Natural killer cell (primary cell): ENCODE measurements around the gene MAML3. TPM values are rescaled to one million over a fixed set of nuclear protein-coding genes. Genes with fewer than 3 reads are reported as not detected.

Source experiments
- ATAC-seq, 3 donors: fragments of 150-1000 bp in 2 of 3; fragments of 200-7000 bp in 1 of 3; cut with Tn5 transposase; 1 replicate in 1 of 3; 2 replicates in 2 of 3; pipeline ENCODE4 v1.10.0; 2021; ENCODE audit warnings: mild to moderate bottlenecking in 2 of 3, moderate library complexity in 2 of 3
- DNase-seq, 2 donors: peaks; one replicate each; pipeline versions ENCODE4 v3.0.0 to v3.0.0-alpha.2; 2013 to 2021; ENCODE audit warnings: mixed read lengths in 1 of 2
- H3K27ac ChIP-seq: one replicate; pipeline ENCODE4 v1.5.1; 2013; ENCODE audit warnings: mild to moderate bottlenecking, low read length
- H3K27me3 ChIP-seq: one replicate; pipeline ENCODE4 v1.6.1; 2013; ENCODE audit warnings: low read length; ENCODE audit not compliant: control insufficient read depth, insufficient read depth
- H3K36me3 ChIP-seq: one replicate; pipeline ENCODE4 v1.6.1; 2013; ENCODE audit warnings: low read length; ENCODE audit not compliant: control insufficient read depth, insufficient read depth
- H3K4me1 ChIP-seq: one replicate; pipeline ENCODE4 v1.6.1; 2013; ENCODE audit warnings: low read length; ENCODE audit not compliant: control insufficient read depth, insufficient read depth
- H3K4me3 ChIP-seq: one replicate; pipeline ENCODE4 v1.5.1; 2013; ENCODE audit warnings: low read length
- H3K9me3 ChIP-seq: one replicate; pipeline ENCODE4 v1.6.1; 2013; ENCODE audit warnings: low read length; ENCODE audit not compliant: control insufficient read depth, insufficient read depth
- H3K27ac Mint-ChIP-seq, 2 donors: one replicate each; pipeline ENCODE4 v1.8.0; 2022; ENCODE audit warnings: mild to moderate bottlenecking in 2 of 2, mixed read lengths in 2 of 2, moderate library complexity in 1 of 2
- H3K27me3 Mint-ChIP-seq, 2 donors: one replicate each; pipeline ENCODE4 v1.8.0; 2022; ENCODE audit warnings: low read depth in 2 of 2, mixed read lengths in 2 of 2
- H3K36me3 Mint-ChIP-seq: one replicate; pipeline ENCODE4 v1.8.0; 2022; ENCODE audit warnings: mixed read lengths
- H3K4me1 Mint-ChIP-seq, 2 donors: one replicate each; pipeline ENCODE4 v1.8.0; 2022; ENCODE audit warnings: mixed read lengths in 2 of 2
- H3K4me3 Mint-ChIP-seq: one replicate; pipeline ENCODE4 v1.8.0; 2022; ENCODE audit warnings: mild to moderate bottlenecking, moderate library complexity, mixed read lengths
- H3K9me3 Mint-ChIP-seq, 2 donors: one replicate each; pipeline ENCODE4 v1.8.0; 2022; ENCODE audit warnings: mixed read lengths in 2 of 2
- CTCF ChIP-seq: fragments of 200-600 bp; IDR thresholded peaks from one replicate; pipeline ENCODE4 v1.8.0; 2022; ENCODE audit warnings: antibody characterized with exemption
- WGBS: methylation state at CpG from one replicate; pipeline ENCODE4 v1.1.7; 2013; ENCODE audit warnings: missing lambda C conversion rate; ENCODE audit not compliant: insufficient coverage; 5-methylcytosine and 5-hydroxymethylcytosine counted together
- intact Hi-C: fragments of 100-400 bp; cut with micrococcal nuclease; formaldehyde crosslinking; loops from one replicate; pipeline ENCODE4 v1.14.2; 2022
- total RNA-seq, 4 donors: library from RNA; stranded (reverse); fragments of 120-200 nt in 1 of 4; gene quantifications; one replicate each; pipeline versions ENCODE4 v1.2.3 to v1.2.4, GENCODE V29; 2013 to 2022

The MAML3 gene
- total RNA-seq, 3 donors from 2014 or later (not counting 1 experiment from before 2014, with no cell fraction given), result 1.7 to 5.6 (median 2.8) TPM

DNA sequence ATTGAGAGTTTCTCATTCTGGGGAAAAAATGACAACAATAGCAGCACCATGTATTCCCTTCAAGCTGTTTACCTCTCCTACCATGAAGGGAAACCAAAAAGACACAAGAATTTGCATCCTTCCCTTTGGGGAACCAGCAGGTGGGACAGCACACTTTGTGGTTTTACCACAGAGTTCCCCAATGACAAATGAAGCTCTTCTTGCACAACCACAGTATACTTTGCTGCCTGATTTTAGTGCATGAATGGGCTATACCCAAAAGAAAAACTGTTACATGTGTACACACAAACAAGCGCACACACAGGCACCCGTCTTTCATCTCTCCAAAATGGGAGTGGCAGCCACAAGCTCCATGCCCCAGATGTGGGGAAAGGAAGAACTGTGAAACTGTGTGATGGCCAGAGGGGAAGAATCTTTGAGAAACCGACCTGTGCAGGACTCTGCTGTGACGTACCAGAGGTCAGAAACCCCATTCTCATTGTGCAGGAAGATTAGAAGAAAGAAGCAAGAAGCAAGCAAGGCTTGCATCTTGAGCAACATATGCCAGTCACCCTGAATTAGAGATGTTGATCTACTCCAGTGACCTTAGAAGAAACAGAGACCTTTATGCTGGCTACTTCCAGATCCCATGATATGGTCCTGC, 2.7 kb upstream of the MAML3 start:
- WGBS, result 9% methylated on average over 3 of the region's 4 CpGs
- Histone ChIP-seq H3K27ac (no peak overlapping the region), H3K4me3 (no peak overlapping the region), H3K9me3 (peaks cover 3% of the 10 kb centered on the region), H3K36me3 (no peaks in the 10 kb centered on the region), H3K27me3 (no peaks in the 10 kb centered on the region), H3K4me1 (peaks cover 29% of the 10 kb centered on the region)
- DNase-seq (peak in 1 of 2 donors; percentile 51), ATAC-seq (peak in 1 of 3 donors; percentile 50)
- H3K9me3 Mint-ChIP-seq, result no peaks in the 10 kb centered on the region
- peaks cover 7 to 25% of the 10 kb centered on the region in 2 donors for H3K27me3 Mint-ChIP-seq
- intact Hi-C loops, result no loop called here
- no peak overlapping the region for H3K27ac Mint-ChIP-seq
- H3K4me1 Mint-ChIP-seq, result peaks cover 17 to 33% of the 10 kb centered on the region in 2 donors
- peaks cover 3% of the 10 kb centered on the region for H3K36me3 Mint-ChIP-seq
- TF ChIP-seq CTCF, result no peak
- no peak overlapping the region for H3K4me3 Mint-ChIP-seq

- Histone ChIP-seq H3K27me3 (no peaks in the 10 kb centered on the region), H3K27ac (no peak overlapping the region), H3K36me3 (no peaks in the 10 kb centered on the region), H3K4me1 (peaks cover 37% of the 10 kb centered on the region), H3K4me3 (peak overlapping the region; percentile 79), H3K9me3 (no peaks in the 10 kb centered on the region)
- Mint-ChIP-seq H3K27me3 (peaks cover 7 to 15% of the 10 kb centered on the region in 2 donors), H3K4me3 (peak overlapping the region; percentile 93), H3K27ac (peak overlapping the region in 1 of 2 donors; percentile 85), H3K9me3 (no peaks in the 10 kb centered on the region), H3K36me3 (no peaks in the 10 kb centered on the region), H3K4me1 (peaks cover 17 to 40% of the 10 kb centered on the region in 2 donors)
- WGBS, result no CpG with 5 or more reads among the region's 3 CpGs
- DNase-seq (no peak), ATAC-seq (no peak)
- no peak for TF ChIP-seq CTCF
- intact Hi-C loops, result loop anchor here (5.0 kb wide), 5 partner anchors 57 to 417 kb away; partner anchors contain the start of gene SCOC
These were observed 548 bp upstream of the MAML3 start for GRCh38 chr4:140154572-140154891.

DNA sequence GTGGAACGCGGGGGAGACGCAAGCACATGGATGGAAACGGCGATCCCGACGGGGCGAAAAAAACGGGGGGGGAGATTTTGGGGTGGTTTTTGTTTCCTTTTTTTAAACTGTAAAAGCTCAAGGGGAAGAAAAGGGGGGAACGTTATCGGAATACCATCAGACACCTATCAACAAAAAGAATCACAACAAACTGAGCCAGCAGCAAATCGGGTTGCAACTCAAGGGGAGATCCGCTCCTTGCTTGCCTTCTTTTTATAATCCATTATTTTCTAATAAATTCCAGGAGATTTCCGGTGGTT, 616 bp downstream of the MAML3 start:
- Mint-ChIP-seq H3K27ac (peak overlapping the region; percentile 26 to 85), H3K4me3 (peak overlapping the region; percentile 93), H3K4me1 (peaks cover 17 to 40% of the 10 kb centered on the region in 2 donors), H3K9me3 (no peaks in the 10 kb centered on the region), H3K36me3 (no peaks in the 10 kb centered on the region), H3K27me3 (peaks cover 7 to 15% of the 10 kb centered on the region in 2 donors)
- DNase-seq, result no peak
- Histone ChIP-seq H3K4me3 (peak overlapping the region; percentile 79), H3K4me1 (peaks cover 37% of the 10 kb centered on the region), H3K27me3 (no peaks in the 10 kb centered on the region), H3K9me3 (no peaks in the 10 kb centered on the region), H3K36me3 (no peaks in the 10 kb centered on the region), H3K27ac (peak overlapping the region; percentile 59)
- no peak for ATAC-seq
- intact Hi-C loops, result loop anchor here (5.0 kb wide), 5 partner anchors 56 to 416 kb away; partner anchors contain the start of gene SCOC
- no peak for TF ChIP-seq CTCF
- 0% methylated on average over 11 of the region's 14 CpGs for WGBS
